Activated CD4-positive, alpha-beta memory T cell treated with anti-CD3 and anti-CD28 coated beads for 36 hours (primary cell): ENCODE results near the gene TRPM4. TPM values are rescaled to one million over a fixed set of nuclear protein-coding genes. Genes with fewer than 3 reads are reported as not detected.

ENCODE experiments used
- CTCF ChIA-PET: fragments of 350-600 bp; sonication (Branson Sonifier 250); formaldehyde crosslinking; loops from one replicate; lab custom pipeline; 2021; ENCODE audit warnings: antibody characterized with exemption, inconsistent platforms; lab: Charles Lee
- POLR2A ChIA-PET: fragments of 350-600 bp; sonication (Branson Sonifier 250); formaldehyde crosslinking; loops from one replicate; lab custom pipeline; 2021; ENCODE audit warnings: antibody characterized with exemption; lab: Charles Lee
- DNase-seq: peaks from one replicate; pipeline ENCODE4 v3.0.0-alpha.2; 2020
- H3K27ac Mint-ChIP-seq: one replicate; pipeline ENCODE4 v1.8.0; 2021; ENCODE audit warnings: mixed read lengths
- H3K27me3 Mint-ChIP-seq: one replicate; pipeline ENCODE4 v1.8.0; 2021; ENCODE audit warnings: mixed read lengths
- H3K36me3 Mint-ChIP-seq: one replicate; pipeline ENCODE4 v1.8.0; 2021; ENCODE audit warnings: mixed read lengths
- H3K4me1 Mint-ChIP-seq: one replicate; pipeline ENCODE4 v1.8.0; 2021; ENCODE audit warnings: low read depth, mixed read lengths
- H3K4me3 Mint-ChIP-seq: one replicate; pipeline ENCODE4 v1.8.0; 2021; ENCODE audit warnings: mild to moderate bottlenecking, mixed read lengths
- H3K9me3 Mint-ChIP-seq: one replicate; pipeline ENCODE4 v1.8.0; 2021; ENCODE audit warnings: mixed read lengths
- intact Hi-C: fragments of 100-400 bp; cut with micrococcal nuclease; formaldehyde crosslinking; loops from one replicate; pipeline ENCODE4 v1.15.1; 2023
- total RNA-seq, 2 experiments: library from RNA; stranded (reverse); gene quantifications; one replicate each; pipeline ENCODE4 v1.2.3, GENCODE V29; 2021

Gene TRPM4
- 1 to 10 TPM; 1.1 to 1.2 TPM for total RNA-seq

GRCh38 chr19:49157445-49158224 lies at the start of gene TRPM4:
Gene TRPM4 (plus strand): TSS chr19:49157792. CDS start chr19:49157867, 75 bp downstream.
- CTCF ChIA-PET = no interaction called here
- peak; percentile 69 for DNase-seq
- Mint-ChIP-seq H3K4me1 (peaks cover 6% of the 10 kb centered on the region), H3K36me3 (no peaks in the 10 kb centered on the region), H3K9me3 (no peaks in the 10 kb centered on the region), H3K27ac (no peak within 1 kb of the TSS), H3K4me3 (peak within 1 kb of the TSS; percentile 27), H3K27me3 (peaks cover 53% of the 10 kb centered on the region)
- intact Hi-C loops = no loop called here
- POLR2A ChIA-PET = no interaction called here

- H3K27me3 Mint-ChIP-seq = no peaks in the 10 kb centered on the region
- H3K27ac Mint-ChIP-seq = no peak overlapping the region
- intact Hi-C loops = no loop called here
- H3K4me1 Mint-ChIP-seq = peaks cover 9% of the 10 kb centered on the region
- H3K36me3 Mint-ChIP-seq = peaks cover 39% of the 10 kb centered on the region
- DNase-seq = no peak
- ChIA-PET CTCF (interaction anchor here (2.8 kb wide), 1 partner anchor 11 kb away, joined by 13 read pairs; no protein-coding TSS in a partner anchor), POLR2A (no interaction called here)
- H3K9me3 Mint-ChIP-seq = no peaks in the 10 kb centered on the region
- no peak overlapping the region for H3K4me3 Mint-ChIP-seq
Observed at GRCh38 chr19:49109051-49109450, 48.5 kb upstream of the TRPM4 start.

GRCh38 chr19:49109569-49110233 lies 47.9 kb upstream of the TRPM4 start:
- POLR2A ChIA-PET = no interaction called here

GRCh38 chr19:49110567-49110966 lies 47.0 kb upstream of the TRPM4 start:
- no peak overlapping the region for H3K4me3 Mint-ChIP-seq
- no peak overlapping the region for H3K27ac Mint-ChIP-seq
- H3K36me3 Mint-ChIP-seq = peaks cover 28% of the 10 kb centered on the region
- H3K27me3 Mint-ChIP-seq = no peaks in the 10 kb centered on the region
- ChIA-PET POLR2A (interaction anchor here (0.6 kb wide), 1 partner anchor 325 kb away, joined by 3 read pairs; no protein-coding TSS in a partner anchor), CTCF (interaction anchor here (1.7 to 5.3 kb wide), 2 partner anchors 12 to 33 kb away, joined by 3 to 65 read pairs; no protein-coding TSS in a partner anchor)
- DNase-seq = no peak
- peaks cover 13% of the 10 kb centered on the region for H3K4me1 Mint-ChIP-seq
- intact Hi-C loops = no loop called here
- H3K9me3 Mint-ChIP-seq = no peaks in the 10 kb centered on the region

More at GRCh38 chr19:49109569-49110233, 47.9 kb upstream of the TRPM4 start:
- Mint-ChIP-seq H3K9me3 (no peaks in the 10 kb centered on the region), H3K36me3 (peaks cover 34% of the 10 kb centered on the region), H3K27ac (no peak overlapping the region), H3K4me1 (peaks cover 9% of the 10 kb centered on the region), H3K4me3 (no peak overlapping the region), H3K27me3 (no peaks in the 10 kb centered on the region)
- DNase-seq = no peak
- intact Hi-C loops = no loop called here
- CTCF ChIA-PET = interaction anchor here (2.8 kb wide), 1 partner anchor 12 kb away, joined by 13 read pairs; no protein-coding TSS in a partner anchor

GRCh38 chr19:49111218-49111998 lies 46.2 kb upstream of the TRPM4 start:
- ChIA-PET CTCF (interaction anchor here (1.7 to 5.3 kb wide), 2 partner anchors 13 to 34 kb away, joined by 3 to 65 read pairs; no protein-coding TSS in a partner anchor), POLR2A (interaction anchor here (0.7 kb wide), 1 partner anchor 799 kb away, joined by 3 read pairs; no protein-coding TSS in a partner anchor)
- Mint-ChIP-seq H3K4me3 (no peak overlapping the region), H3K27me3 (no peaks in the 10 kb centered on the region), H3K27ac (no peak overlapping the region), H3K4me1 (peaks cover 17% of the 10 kb centered on the region), H3K36me3 (peaks cover 24% of the 10 kb centered on the region), H3K9me3 (no peaks in the 10 kb centered on the region)
- no peak for DNase-seq
- intact Hi-C loops = no loop called here

- DNase-seq = peak; percentile 81
- Mint-ChIP-seq H3K9me3 (no peaks in the 10 kb centered on the region), H3K27me3 (no peaks in the 10 kb centered on the region), H3K4me3 (peak within 1 kb of the TSS; percentile 81), H3K36me3 (peaks cover 4% of the 10 kb centered on the region), H3K27ac (peak within 1 kb of the TSS; percentile 35), H3K4me1 (peaks cover 32% of the 10 kb centered on the region)
- intact Hi-C loops = loop anchor here (2.0 kb wide), 1 partner anchor 15 kb away; no protein-coding TSS in a partner anchor
- CTCF ChIA-PET = interaction anchor here (0.7 to 5.6 kb wide), 22 partner anchors 9 to 150 kb away, joined by 3 to 65 read pairs (median 4); partner anchors contain the start of genes CGB7, GYS1 and RUVBL2
- POLR2A ChIA-PET = interaction anchor here (1.0 to 1.8 kb wide), 4 partner anchors 12 to 28 kb away, joined by 3 to 8 read pairs (median 4); no protein-coding TSS in a partner anchor
Observed at GRCh38 chr19:49113762-49114629, 43.6 kb upstream of the TRPM4 start, which contains the start of gene LIN7B. Gene LIN7B (plus strand): TSS chr19:49114370. CDS start chr19:49114405, 35 bp downstream.

GRCh38 chr19:49114630-49115363 lies 42.8 kb upstream of the TRPM4 start:
- Mint-ChIP-seq H3K27me3 (no peaks in the 10 kb centered on the region), H3K4me1 (peaks cover 32% of the 10 kb centered on the region), H3K36me3 (no peaks in the 10 kb centered on the region), H3K4me3 (peak overlapping the region; percentile 69), H3K27ac (no peak overlapping the region), H3K9me3 (no peaks in the 10 kb centered on the region)
- ChIA-PET CTCF (interaction anchor here (0.8 to 5.6 kb wide), 17 partner anchors 9 to 151 kb away, joined by 3 to 65 read pairs (median 5); partner anchors contain the start of genes CGB7, GYS1 and RUVBL2), POLR2A (interaction anchor here (1.4 to 1.8 kb wide), 3 partner anchors 13 to 29 kb away, joined by 3 to 8 read pairs (median 5); no protein-coding TSS in a partner anchor)
- DNase-seq = peak; percentile 70
- intact Hi-C loops = loop anchor here (2.0 kb wide), 1 partner anchor 14 kb away; no protein-coding TSS in a partner anchor

- H3K4me3 Mint-ChIP-seq = peak overlapping the region; percentile 43
- DNase-seq = no peak
- intact Hi-C loops = no loop called here
- ChIA-PET POLR2A (no interaction called here), CTCF (interaction anchor here (5.6 kb wide), 1 partner anchor 11 kb away, joined by 48 read pairs; no protein-coding TSS in a partner anchor)
- no peaks in the 10 kb centered on the region for H3K36me3 Mint-ChIP-seq
- H3K27me3 Mint-ChIP-seq = peaks cover 7% of the 10 kb centered on the region
- H3K27ac Mint-ChIP-seq = no peak overlapping the region
- peaks cover 34% of the 10 kb centered on the region for H3K4me1 Mint-ChIP-seq
- H3K9me3 Mint-ChIP-seq = no peaks in the 10 kb centered on the region
Observed at GRCh38 chr19:49116544-49116943, 41.0 kb upstream of the TRPM4 start.

- Mint-ChIP-seq H3K4me1 (peaks cover 34% of the 10 kb centered on the region), H3K27me3 (peaks cover 7% of the 10 kb centered on the region), H3K36me3 (no peaks in the 10 kb centered on the region), H3K9me3 (no peaks in the 10 kb centered on the region), H3K4me3 (peak overlapping the region; percentile 81), H3K27ac (peak overlapping the region; percentile 84)
- POLR2A ChIA-PET = no interaction called here
- CTCF ChIA-PET = interaction anchor here (0.6 to 5.6 kb wide), 8 partner anchors 10 to 121 kb away, joined by 3 to 48 read pairs (median 4); no protein-coding TSS in a partner anchor
- intact Hi-C loops = loop anchor here (2.0 kb wide), 1 partner anchor 31 kb away; no protein-coding TSS in a partner anchor
- no peak for DNase-seq
Observed at GRCh38 chr19:49117677-49118564, 39.7 kb upstream of the TRPM4 start.
